Lower leg skin (tissue), 3 donors: ENCODE data around the gene ZMYM2.

Experiments used
- POLR2A ChIP-seq, 2 donors: fragments of 450-650 bp; IDR thresholded peaks; one replicate each; pipeline ENCODE4 v1.6.1; 2016 to 2017; ENCODE audit warnings: antibody characterized with exemption in 2 of 2, mild to moderate bottlenecking in 1 of 2, moderate library complexity in 1 of 2
- TF ChIP-seq, protein P1 (sequence below), 3 donors: fragments of 450-650 bp; IDR thresholded peaks; one replicate each; pipeline ENCODE4 v1.5.1; 2016; ENCODE audit warnings: antibody characterized with exemption in 3 of 3, mild to moderate bottlenecking in 3 of 3, moderate library complexity in 2 of 3

DNA sequence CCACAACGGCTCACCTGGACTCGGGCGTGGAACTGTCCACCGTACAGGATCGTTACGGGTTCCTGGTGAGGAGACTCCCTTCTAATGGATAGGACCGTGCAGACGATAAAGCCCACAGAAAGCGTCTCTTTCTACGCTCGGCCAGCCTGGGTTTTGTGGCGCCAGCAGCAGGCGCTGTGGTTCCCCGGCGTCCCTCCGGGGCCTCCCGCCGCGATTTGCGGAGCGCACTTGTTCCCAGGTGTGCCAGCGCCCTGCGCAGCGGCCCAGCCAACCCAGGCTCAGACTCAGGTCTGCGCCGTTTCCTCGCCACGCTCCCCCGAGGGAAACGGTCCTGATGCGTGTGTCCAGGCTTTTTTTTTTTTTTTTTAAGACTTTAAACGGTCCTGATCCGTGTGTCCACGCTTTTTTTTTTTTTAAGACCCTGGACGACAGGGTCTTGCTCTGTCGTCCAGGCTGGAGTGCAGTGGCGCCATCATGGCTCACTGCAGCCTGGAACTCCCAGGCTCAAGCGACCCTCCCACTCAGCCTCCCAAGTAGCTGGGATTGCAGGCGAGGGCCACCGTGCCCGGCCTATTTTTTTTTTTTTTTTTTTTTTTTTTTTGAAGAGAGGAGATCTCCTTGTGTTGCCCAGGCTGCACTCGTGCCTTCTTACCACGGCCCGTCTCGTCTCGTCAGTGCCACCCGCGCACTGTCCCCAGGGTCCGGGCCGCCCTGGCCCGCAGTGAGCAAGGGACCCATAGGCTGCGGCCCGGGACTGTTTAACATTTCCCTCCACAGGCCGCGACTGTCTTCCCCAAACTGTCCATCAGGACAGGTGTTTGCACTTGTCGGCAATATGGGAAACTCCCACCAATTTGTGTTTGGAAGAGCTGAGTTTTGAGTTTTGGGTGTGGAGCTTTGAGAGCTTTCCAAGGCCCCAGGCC is 178.5 kb downstream of the ZMYM2 start:
- TF ChIP-seq, protein P1, sequence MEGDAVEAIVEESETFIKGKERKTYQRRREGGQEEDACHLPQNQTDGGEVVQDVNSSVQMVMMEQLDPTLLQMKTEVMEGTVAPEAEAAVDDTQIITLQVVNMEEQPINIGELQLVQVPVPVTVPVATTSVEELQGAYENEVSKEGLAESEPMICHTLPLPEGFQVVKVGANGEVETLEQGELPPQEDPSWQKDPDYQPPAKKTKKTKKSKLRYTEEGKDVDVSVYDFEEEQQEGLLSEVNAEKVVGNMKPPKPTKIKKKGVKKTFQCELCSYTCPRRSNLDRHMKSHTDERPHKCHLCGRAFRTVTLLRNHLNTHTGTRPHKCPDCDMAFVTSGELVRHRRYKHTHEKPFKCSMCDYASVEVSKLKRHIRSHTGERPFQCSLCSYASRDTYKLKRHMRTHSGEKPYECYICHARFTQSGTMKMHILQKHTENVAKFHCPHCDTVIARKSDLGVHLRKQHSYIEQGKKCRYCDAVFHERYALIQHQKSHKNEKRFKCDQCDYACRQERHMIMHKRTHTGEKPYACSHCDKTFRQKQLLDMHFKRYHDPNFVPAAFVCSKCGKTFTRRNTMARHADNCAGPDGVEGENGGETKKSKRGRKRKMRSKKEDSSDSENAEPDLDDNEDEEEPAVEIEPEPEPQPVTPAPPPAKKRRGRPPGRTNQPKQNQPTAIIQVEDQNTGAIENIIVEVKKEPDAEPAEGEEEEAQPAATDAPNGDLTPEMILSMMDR (IDR thresholded peaks at IDR 0.05): no peak
- no peak for TF ChIP-seq POLR2A (IDR thresholded peaks at IDR 0.05)
